Central memory CD8-positive, alpha-beta T cell (primary cell): ENCODE measurements around the gene HOXB9.

Source experiments
- ATAC-seq: fragments of 150-1000 bp; cut with Tn5 transposase; replicated peaks from 2 replicates; pipeline ENCODE4 v1.10.0; 2022; ENCODE audit warnings: mild to moderate bottlenecking, moderate FRiP score, moderate number of reproducible peaks; ENCODE audit not compliant: poor library complexity, severe bottlenecking; ENCODE audit errors: extremely low read depth
- DNase-seq, 2 donors: peaks; one replicate each; pipeline ENCODE4 v3.0.0; 2021; ENCODE audit warnings: low spot score in 2 of 2
- H3K27ac Mint-ChIP-seq: one replicate; pipeline ENCODE4 v1.8.0; 2022; ENCODE audit warnings: low read depth, mild to moderate bottlenecking, moderate library complexity, mixed read lengths
- H3K27me3 Mint-ChIP-seq: one replicate; pipeline ENCODE4 v1.8.0; 2022; ENCODE audit warnings: mixed read lengths
- H3K36me3 Mint-ChIP-seq: one replicate; pipeline ENCODE4 v1.8.0; 2022; ENCODE audit warnings: mild to moderate bottlenecking, moderate library complexity, mixed read lengths; ENCODE audit not compliant: insufficient read depth
- H3K4me1 Mint-ChIP-seq: one replicate; pipeline ENCODE4 v1.8.0; 2022; ENCODE audit warnings: mixed read lengths
- H3K4me3 Mint-ChIP-seq: one replicate; pipeline ENCODE4 v1.8.0; 2022; ENCODE audit warnings: mild to moderate bottlenecking, moderate library complexity, mixed read lengths
- H3K9me3 Mint-ChIP-seq: one replicate; pipeline ENCODE4 v1.8.0; 2022; ENCODE audit warnings: mixed read lengths

The HOXB9 gene

GRCh38 chr17:48586355-48587258, 39.6 kb downstream of the HOXB9 start:
- Mint-ChIP-seq H3K27me3 (peaks cover 91% of the 10 kb centered on the region), H3K36me3 (peaks cover 7% of the 10 kb centered on the region), H3K4me3 (peak overlapping the region; percentile 93), H3K4me1 (peaks cover 20% of the 10 kb centered on the region), H3K27ac (no peak overlapping the region), H3K9me3 (no peaks in the 10 kb centered on the region)
- ATAC-seq (no peak), DNase-seq (no peak)

- peaks cover 21% of the 10 kb centered on the region for H3K4me1 Mint-ChIP-seq
- ATAC-seq, result no peak
- H3K27me3 Mint-ChIP-seq, result peaks cover 96% of the 10 kb centered on the region
- peak overlapping the region; percentile 94 for H3K27ac Mint-ChIP-seq
- no peak for DNase-seq
- H3K36me3 Mint-ChIP-seq, result peaks cover 7% of the 10 kb centered on the region
- H3K4me3 Mint-ChIP-seq, result peak overlapping the region; percentile 93
- no peaks in the 10 kb centered on the region for H3K9me3 Mint-ChIP-seq
Observed at GRCh38 chr17:48584223-48584741, 41.9 kb downstream of the HOXB9 start.

GRCh38 chr17:48583708-48584222, 42.4 kb downstream of the HOXB9 start:
- Mint-ChIP-seq H3K36me3 (peaks cover 9% of the 10 kb centered on the region), H3K27ac (no peak overlapping the region), H3K4me3 (peak overlapping the region; percentile 93), H3K4me1 (peaks cover 26% of the 10 kb centered on the region), H3K27me3 (peaks cover 100% of the 10 kb centered on the region), H3K9me3 (no peaks in the 10 kb centered on the region)
- ATAC-seq, result no peak
- DNase-seq, result no peak

- Mint-ChIP-seq H3K36me3 (peaks cover 14% of the 10 kb centered on the region), H3K9me3 (no peaks in the 10 kb centered on the region), H3K27me3 (peaks cover 91% of the 10 kb centered on the region), H3K27ac (no peak overlapping the region), H3K4me1 (peaks cover 29% of the 10 kb centered on the region), H3K4me3 (peak overlapping the region; percentile 34)
- ATAC-seq, result no peak
- DNase-seq, result no peak
Observed at GRCh38 chr17:48582750-48583069, 43.4 kb downstream of the HOXB9 start.

- no peak overlapping the region for H3K27ac Mint-ChIP-seq
- ATAC-seq, result no peak
- peaks cover 12% of the 10 kb centered on the region for H3K36me3 Mint-ChIP-seq
- H3K4me1 Mint-ChIP-seq, result peaks cover 12% of the 10 kb centered on the region
- H3K27me3 Mint-ChIP-seq, result peaks cover 63% of the 10 kb centered on the region
- no peak for DNase-seq
- H3K4me3 Mint-ChIP-seq, result peak overlapping the region; percentile 37
- H3K9me3 Mint-ChIP-seq, result no peaks in the 10 kb centered on the region
Observed at GRCh38 chr17:48579760-48580554, 46.2 kb downstream of the HOXB9 start.

GRCh38 chr17:48579471-48579759, 46.7 kb downstream of the HOXB9 start:
- no peak overlapping the region for H3K27ac Mint-ChIP-seq

GRCh38 chr17:48578616-48579470, 47.3 kb downstream of the HOXB9 start:
- Mint-ChIP-seq H3K9me3 (no peaks in the 10 kb centered on the region), H3K27me3 (peaks cover 52% of the 10 kb centered on the region), H3K4me3 (peak overlapping the region; percentile 90), H3K36me3 (peaks cover 10% of the 10 kb centered on the region), H3K4me1 (peaks cover 9% of the 10 kb centered on the region), H3K27ac (peak overlapping the region; percentile 94)
- ATAC-seq (peak; percentile 56), DNase-seq (no peak)

More at GRCh38 chr17:48579471-48579759, 46.7 kb downstream of the HOXB9 start:
- DNase-seq (no peak), ATAC-seq (no peak)
- Mint-ChIP-seq H3K4me1 (peaks cover 9% of the 10 kb centered on the region), H3K9me3 (no peaks in the 10 kb centered on the region), H3K27me3 (peaks cover 58% of the 10 kb centered on the region), H3K36me3 (peaks cover 10% of the 10 kb centered on the region), H3K4me3 (peak overlapping the region; percentile 90)

GRCh38 chr17:48577946-48578615, 48.1 kb downstream of the HOXB9 start, which contains the start of gene HOXB4:
HOXB4 (minus strand) TSS chr17:48578350; CDS start chr17:48578319, 31 bp downstream.
- Mint-ChIP-seq H3K4me1 (peaks cover 15% of the 10 kb centered on the region), H3K27ac (peak within 1 kb of the TSS; percentile 94), H3K9me3 (no peaks in the 10 kb centered on the region), H3K4me3 (peak within 1 kb of the TSS; percentile 90), H3K27me3 (peaks cover 44% of the 10 kb centered on the region), H3K36me3 (peaks cover 10% of the 10 kb centered on the region)
- peak in 1 of 2 donors; percentile 50 for DNase-seq
- ATAC-seq, result peak; percentile 84

GRCh38 chr17:48577330-48577945, 48.7 kb downstream of the HOXB9 start:
- Mint-ChIP-seq H3K4me1 (peaks cover 15% of the 10 kb centered on the region), H3K36me3 (peaks cover 10% of the 10 kb centered on the region), H3K27ac (no peak overlapping the region), H3K27me3 (peaks cover 38% of the 10 kb centered on the region), H3K9me3 (no peaks in the 10 kb centered on the region), H3K4me3 (peak overlapping the region; percentile 90)
- DNase-seq (no peak), ATAC-seq (peak; percentile 30)

- no peak for DNase-seq
- H3K4me1 Mint-ChIP-seq, result peaks cover 15% of the 10 kb centered on the region
- no peaks in the 10 kb centered on the region for H3K9me3 Mint-ChIP-seq
Observed at GRCh38 chr17:48576479-48577309, 49.5 kb downstream of the HOXB9 start.

More at GRCh38 chr17:48576479-48577309, 49.5 kb downstream of the HOXB9 start:
- Mint-ChIP-seq H3K27ac (no peak overlapping the region), H3K27me3 (peaks cover 31% of the 10 kb centered on the region), H3K4me3 (peak overlapping the region; percentile 90), H3K36me3 (peaks cover 10% of the 10 kb centered on the region)
- ATAC-seq, result no peak
